GM19395 (cell line): Measurements from ENCODE around the gene PPOX.

Experiments used
- ATAC-seq: cut with Tn5 transposase; IDR thresholded peaks from one replicate; pipeline ENCODE4 v1.9.1; 2021; ENCODE audit warnings: mild to moderate bottlenecking, moderate library complexity; ENCODE audit not compliant: unreplicated experiment

PPOX gene

GRCh38 chr1:161175771-161176453 lies 9.7 kb downstream of the PPOX start:
- ATAC-seq, result no peak

DNA sequence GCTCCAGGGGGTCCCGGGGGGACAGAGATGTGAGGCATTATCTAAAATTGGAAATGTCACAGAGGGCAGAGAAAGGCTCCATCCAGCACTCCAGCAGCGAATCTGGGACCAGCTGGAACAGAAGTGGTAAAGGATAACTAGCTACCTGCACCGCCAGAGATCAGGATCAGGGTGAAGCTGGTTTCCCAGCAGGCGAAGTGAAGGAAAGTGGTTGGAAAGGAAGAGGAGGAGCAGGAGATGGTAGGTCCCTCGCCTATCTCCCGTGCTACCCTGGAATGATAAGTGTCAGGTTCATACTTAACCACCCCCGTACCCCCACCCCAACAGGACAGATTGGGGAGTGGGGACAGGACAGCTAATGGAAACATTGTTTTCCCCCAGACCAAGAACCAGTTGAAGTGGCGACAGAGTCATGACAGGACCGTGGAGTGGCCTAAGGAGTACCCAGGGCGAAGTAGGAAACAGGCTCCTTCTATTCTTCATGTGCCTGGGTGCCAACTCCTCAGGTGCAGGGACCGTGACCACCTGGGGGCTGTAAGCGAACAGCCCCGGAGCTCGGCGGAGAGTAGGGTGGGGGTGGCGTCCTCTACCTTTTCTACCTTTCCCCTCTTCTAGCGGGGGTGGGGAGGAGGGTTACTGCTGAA lies 10.4 kb downstream of the PPOX start:
- ATAC-seq, result no peak

DNA sequence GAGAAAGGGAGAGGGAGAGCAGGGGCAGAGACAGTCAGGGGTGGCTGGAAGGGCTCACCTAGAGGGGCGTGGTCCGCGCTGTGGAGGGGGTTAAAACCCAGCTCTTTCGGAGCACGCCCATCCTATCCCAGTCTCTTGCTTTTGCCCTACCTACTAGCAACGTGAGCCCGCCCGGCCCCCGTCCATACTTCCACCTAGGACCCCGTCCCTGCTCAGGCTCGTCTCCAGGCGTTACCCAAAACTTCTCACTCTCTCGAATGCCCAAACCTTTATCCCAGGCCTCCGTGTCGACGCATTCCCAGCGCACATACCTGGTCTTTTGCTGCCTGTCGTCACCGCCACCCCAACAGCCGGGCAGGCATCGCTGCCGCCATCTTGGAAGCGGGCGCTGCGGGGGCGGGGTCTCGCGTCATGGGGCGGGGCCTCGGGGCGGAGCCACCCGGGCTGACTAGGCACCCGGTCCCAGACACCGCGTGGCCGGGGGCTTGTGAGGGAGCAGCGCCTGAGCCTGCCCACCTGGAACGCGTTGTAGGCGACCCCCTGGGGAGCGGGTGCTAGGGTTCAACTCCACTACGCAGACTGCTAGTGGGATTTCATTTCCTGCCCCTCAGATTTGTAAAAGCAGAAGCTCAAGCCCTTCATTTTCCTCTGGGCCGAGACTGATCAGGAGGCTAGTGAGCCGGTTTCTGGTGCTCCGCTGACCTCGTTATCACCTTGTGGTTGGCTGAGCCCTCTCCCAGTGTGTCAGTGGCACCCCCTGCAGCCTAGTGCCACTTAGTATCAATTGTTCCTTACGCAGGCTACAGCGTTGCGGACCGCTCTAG lies 11.1 kb downstream of the PPOX start, which contains the start of gene B4GALT3:
Gene B4GALT3 (minus strand): TSS at position 396 of the 824 bp plus-strand sequence. CDS start 1,447 bp downstream, outside the sequence.
- ATAC-seq, result peak; percentile 79

- ATAC-seq, result no peak
Measured at GRCh38 chr1:161177936-161178244, 11.7 kb downstream of the PPOX start.

GRCh38 chr1:161179698-161180097 lies 13.5 kb downstream of the PPOX start:
- ATAC-seq, result no peak

DNA sequence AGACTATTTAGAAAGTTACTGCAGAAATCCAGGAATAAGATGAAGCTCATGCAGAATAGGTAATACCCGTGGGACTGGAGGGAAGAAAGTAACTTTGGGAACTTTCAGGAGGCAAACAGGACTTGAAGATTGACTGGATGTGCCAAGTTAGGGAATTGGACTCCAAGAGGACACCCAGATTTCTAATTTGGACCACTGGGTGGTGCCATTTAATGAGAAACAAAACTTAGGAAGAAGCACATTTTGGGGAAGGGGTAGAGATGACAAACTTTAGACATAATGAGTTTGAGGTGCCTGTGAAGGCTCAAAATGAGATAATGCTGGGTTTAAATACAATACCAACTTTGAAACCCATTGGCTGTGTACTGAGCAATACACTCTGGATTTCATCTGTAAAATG lies 14.4 kb downstream of the PPOX start:
- no peak for ATAC-seq

DNA sequence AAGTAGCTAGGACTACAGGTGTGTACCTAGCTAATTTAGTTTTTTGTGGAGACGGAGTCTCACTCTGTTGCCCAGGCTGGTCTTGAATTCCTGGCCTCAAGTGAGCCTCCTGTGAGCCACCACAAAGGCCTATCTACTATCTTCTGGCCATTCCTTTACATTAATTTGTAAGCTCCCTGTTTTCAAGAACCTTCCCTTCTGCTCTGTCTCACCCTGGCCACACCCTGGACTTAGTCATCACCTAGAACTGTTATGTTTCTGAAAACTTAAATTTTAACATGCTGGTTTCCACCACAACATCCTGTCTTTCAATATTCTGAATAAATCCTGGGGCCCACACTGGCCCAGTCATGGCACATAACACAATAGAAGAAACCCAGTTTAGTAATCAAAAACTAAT lies 16.0 kb downstream of the PPOX start:
- ATAC-seq, result peak; percentile 47

DNA sequence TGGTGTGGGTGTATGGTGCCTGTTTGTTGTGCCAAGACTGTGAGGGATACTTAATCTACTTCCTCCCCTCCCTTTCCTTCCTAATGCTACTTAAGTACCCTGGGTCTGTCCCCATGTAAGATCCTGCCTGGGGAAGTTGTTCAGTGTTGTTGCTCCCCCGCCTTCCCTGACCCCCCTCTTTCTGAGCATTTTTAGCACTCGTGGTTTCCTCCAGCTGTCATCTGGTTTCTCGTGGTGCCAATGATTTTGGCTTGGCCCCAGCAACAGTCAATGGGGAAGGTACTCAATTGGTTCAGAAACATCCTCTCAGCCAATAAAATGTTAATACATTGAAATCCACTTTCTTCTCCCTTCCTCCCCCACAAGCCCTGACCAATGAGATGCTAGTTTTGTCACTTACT lies 19.1 kb downstream of the PPOX start:
- peak; percentile 74 for ATAC-seq

- peak; percentile 33 for ATAC-seq
Measured at GRCh38 chr1:161185732-161186311, 19.6 kb downstream of the PPOX start.

DNA sequence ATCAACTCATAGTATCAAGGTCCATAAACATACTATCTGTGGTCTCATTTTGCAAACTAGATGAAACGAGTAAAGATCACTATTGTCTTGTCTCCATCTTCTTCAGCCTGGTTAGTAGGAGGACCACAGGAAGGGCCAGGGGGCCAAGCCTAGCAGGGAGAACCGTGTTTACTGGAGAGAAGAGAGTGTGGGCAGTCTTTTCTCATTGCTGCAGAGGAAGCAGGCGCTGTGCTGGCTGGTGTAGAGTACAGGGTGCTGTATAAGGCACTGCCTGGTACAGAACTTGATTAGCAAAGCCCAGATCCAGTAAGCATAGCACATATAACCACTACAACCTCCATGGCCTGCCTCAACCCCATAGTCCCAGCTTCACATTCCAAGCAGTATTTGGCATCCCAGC lies 21.1 kb downstream of the PPOX start:
- ATAC-seq, result no peak

DNA sequence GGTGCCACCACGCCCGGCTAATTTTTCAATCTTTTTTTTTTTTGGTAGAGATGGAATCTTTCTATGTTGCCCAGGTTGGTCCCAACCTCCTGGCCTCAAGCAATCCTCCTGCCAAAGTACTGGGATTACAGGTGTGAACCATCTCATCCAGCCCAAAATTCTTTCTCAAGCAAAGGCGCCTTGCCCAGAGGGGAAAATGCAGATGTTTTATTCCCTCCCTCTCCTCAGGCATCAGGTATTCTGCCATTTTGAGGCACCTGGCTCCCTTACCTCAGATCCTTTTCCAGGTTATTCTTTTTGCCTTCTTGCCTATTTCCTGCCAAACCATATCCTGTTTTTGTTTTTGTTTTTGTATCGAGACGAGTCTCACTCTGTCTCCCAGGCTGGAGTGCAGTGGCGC lies 22.2 kb downstream of the PPOX start:
- ATAC-seq, result no peak

GRCh38 chr1:161189036-161189435 lies 22.8 kb downstream of the PPOX start:
- ATAC-seq, result no peak

GRCh38 chr1:161190962-161191521 lies 24.8 kb downstream of the PPOX start:
- ATAC-seq, result no peak

GRCh38 chr1:161191971-161192370 lies 25.7 kb downstream of the PPOX start:
- no peak for ATAC-seq

GRCh38 chr1:161192476-161193465 lies 26.5 kb downstream of the PPOX start:
- peak; percentile 89 for ATAC-seq

- no peak for ATAC-seq
Measured at GRCh38 chr1:161193561-161194235, 27.5 kb downstream of the PPOX start.

GRCh38 chr1:161195171-161195570 lies 28.9 kb downstream of the PPOX start:
- ATAC-seq, result no peak

- no peak for ATAC-seq
Measured at GRCh38 chr1:161196111-161196510, 29.9 kb downstream of the PPOX start.
